ENCODE measurements around the gene RNF141. TPM values are rescaled to one million over a fixed set of nuclear protein-coding genes. Genes with fewer than 3 reads are reported as not detected.

The RNF141 gene
- total and polyA plus RNA-seq, 7 experiments from 2014 or later = 11.9 to 26.6 (median 17.3) TPM

GRCh38 chr11:10504490-10504889 lies 36.5 kb downstream of the RNF141 start:
- Mint-ChIP-seq H3K27me3 (no peaks in the 10 kb centered on the region), H3K9me3 (no peaks in the 10 kb centered on the region), H3K27ac (peak overlapping the region in 2 of 9 donors; percentile 2 to 9), H3K4me3 (no peak overlapping the region), H3K4me1 (peaks cover 0 to 4% (median 0%) of the 10 kb centered on the region in 7 donors), H3K36me3 (peaks cover 22 to 52% (median 27%) of the 10 kb centered on the region in 5 donors)
- ChIA-PET CTCF (interaction anchor here (1.0 kb wide), 1 partner anchor 11 kb away, joined by 3 read pairs; no protein-coding TSS in a partner anchor), POLR2A (no interaction called here)
- Histone ChIP-seq H3K36me3 (ENCODE audit: control insufficient read depth in 2 of 3, insufficient read depth in 3 of 3, low read length in 3 of 3) (peaks cover 4 to 64% (median 12%) of the 10 kb centered on the region in 3 experiments), H3K9me3 (ENCODE audit: control insufficient read depth in 2 of 3, low read length in 3 of 3) (no peaks in the 10 kb centered on the region), H3K4me3 (ENCODE audit: low read length) (no peak overlapping the region), H3K4me1 (ENCODE audit: control insufficient read depth in 2 of 2, insufficient read depth in 2 of 2, low read length in 2 of 2) (no peaks in the 10 kb centered on the region), H3K27me3 (ENCODE audit: control insufficient read depth in 2 of 2, insufficient read depth in 2 of 2, low read length in 2 of 2) (no peaks in the 10 kb centered on the region), H3K27ac (ENCODE audit: low read depth, low read length) (no peak overlapping the region)
- no peak for ATAC-seq
- DNase-seq = no peak
- intact Hi-C loops (cut with micrococcal nuclease) = no loop called here

- peak; percentile 45 for ATAC-seq
- intact Hi-C loops (cut with micrococcal nuclease) = no loop called here
- Mint-ChIP-seq H3K4me1 (peaks cover 0 to 4% (median 0%) of the 10 kb centered on the region in 7 donors), H3K36me3 (peaks cover 22 to 53% (median 27%) of the 10 kb centered on the region in 5 donors), H3K27me3 (no peaks in the 10 kb centered on the region), H3K4me3 (no peak overlapping the region), H3K9me3 (no peaks in the 10 kb centered on the region), H3K27ac (peak overlapping the region in 3 of 9 donors; percentile 2 to 51 (median 15))
- no peaks in the 10 kb centered on the region for H3K27me3 ChIP-seq (ENCODE audit: control insufficient read depth in 2 of 2, insufficient read depth in 2 of 2, low read length in 2 of 2)
- no peaks in the 10 kb centered on the region for H3K4me1 ChIP-seq (ENCODE audit: control insufficient read depth in 2 of 2, insufficient read depth in 2 of 2, low read length in 2 of 2)
- H3K36me3 ChIP-seq (ENCODE audit: control insufficient read depth in 2 of 3, insufficient read depth in 3 of 3, low read length in 3 of 3) = peaks cover 4 to 69% (median 12%) of the 10 kb centered on the region in 3 experiments
- ChIA-PET CTCF (interaction anchor here (0.6 to 1.0 kb wide), 2 partner anchors 11 to 84 kb away, joined by 3 read pairs; no protein-coding TSS in a partner anchor), POLR2A (interaction anchor here (0.7 kb wide), 1 partner anchor 65 kb away, joined by 5 read pairs; the partner anchor contains the start of gene LYVE1)
- H3K27ac ChIP-seq (ENCODE audit: low read depth, low read length) = no peak overlapping the region
- no peak for DNase-seq
- H3K4me3 ChIP-seq (ENCODE audit: low read length) = no peak overlapping the region
- no peaks in the 10 kb centered on the region for H3K9me3 ChIP-seq (ENCODE audit: control insufficient read depth in 2 of 3, low read length in 3 of 3)
These were observed 37.1 kb downstream of the RNF141 start for GRCh38 chr11:10503777-10504480.

DNA sequence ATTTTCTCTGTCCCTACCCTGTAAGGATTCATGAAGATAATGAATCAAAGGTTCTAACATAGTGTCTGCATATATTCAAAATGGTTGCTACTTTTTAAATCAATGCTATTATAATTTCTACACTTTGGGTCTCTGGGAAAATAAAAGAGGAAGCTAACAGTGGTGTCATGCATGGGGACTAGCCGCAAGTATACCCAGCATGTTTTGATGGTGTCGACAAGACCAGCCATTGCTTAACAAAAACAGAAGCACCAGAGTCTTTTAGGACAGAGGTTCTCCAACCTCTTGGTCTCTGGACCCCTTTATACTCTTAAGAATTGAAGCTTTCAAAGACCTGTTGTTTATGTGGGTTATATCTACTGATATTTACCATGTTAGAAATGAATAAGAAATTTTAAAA lies 37.8 kb downstream of the RNF141 start:
- CTCF ChIA-PET = interaction anchor here (0.6 kb wide), 1 partner anchor 85 kb away, joined by 3 read pairs; no protein-coding TSS in a partner anchor
- peaks cover 0 to 4% (median 0%) of the 10 kb centered on the region in 7 donors for H3K4me1 Mint-ChIP-seq
- intact Hi-C loops (cut with micrococcal nuclease) = no loop called here
- H3K27me3 Mint-ChIP-seq = no peaks in the 10 kb centered on the region
- Histone ChIP-seq H3K36me3 (ENCODE audit: control insufficient read depth in 2 of 3, insufficient read depth in 3 of 3, low read length in 3 of 3) (peaks cover 4 to 76% (median 12%) of the 10 kb centered on the region in 3 experiments), H3K9me3 (ENCODE audit: control insufficient read depth in 2 of 3, low read length in 3 of 3) (no peaks in the 10 kb centered on the region), H3K27ac (ENCODE audit: low read depth, low read length) (no peak overlapping the region), H3K27me3 (ENCODE audit: control insufficient read depth in 2 of 2, insufficient read depth in 2 of 2, low read length in 2 of 2) (no peaks in the 10 kb centered on the region), H3K4me1 (ENCODE audit: control insufficient read depth in 2 of 2, insufficient read depth in 2 of 2, low read length in 2 of 2) (no peaks in the 10 kb centered on the region), H3K4me3 (ENCODE audit: low read length) (no peak overlapping the region)
- no peaks in the 10 kb centered on the region for H3K9me3 Mint-ChIP-seq
- peaks cover 23 to 55% (median 27%) of the 10 kb centered on the region in 5 donors for H3K36me3 Mint-ChIP-seq
- no peak overlapping the region for H3K4me3 Mint-ChIP-seq
- DNase-seq = no peak
- ATAC-seq = peak; percentile 77
- POLR2A ChIA-PET = interaction anchor here (0.7 kb wide), 1 partner anchor 65 kb away, joined by 5 read pairs; the partner anchor contains the start of gene LYVE1
- peak overlapping the region in 6 of 9 donors; percentile 9 to 74 (median 36) for H3K27ac Mint-ChIP-seq

DNA sequence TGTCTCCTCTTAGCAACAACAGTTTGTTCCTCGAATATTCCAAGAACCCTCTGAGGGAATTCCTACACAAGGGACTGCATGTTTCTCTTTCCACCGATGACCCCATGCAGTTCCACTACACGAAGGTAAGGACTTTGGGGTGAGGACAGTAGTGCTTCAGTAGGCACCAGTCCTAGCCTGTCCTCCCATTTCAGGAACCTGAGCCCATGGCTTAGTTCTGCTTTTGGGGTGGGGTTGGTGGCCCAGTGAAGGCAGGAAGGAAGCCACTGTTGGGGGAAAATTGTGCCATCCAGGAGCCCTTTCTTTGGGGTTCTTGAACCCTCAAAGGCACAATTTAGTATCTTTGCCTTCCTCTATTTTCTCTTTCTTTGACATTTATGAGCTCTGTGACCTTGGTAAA lies 38.2 kb downstream of the RNF141 start:
- Histone ChIP-seq H3K36me3 (ENCODE audit: control insufficient read depth in 2 of 3, insufficient read depth in 3 of 3, low read length in 3 of 3) (peaks cover 4 to 81% (median 12%) of the 10 kb centered on the region in 3 experiments), H3K4me1 (ENCODE audit: control insufficient read depth in 2 of 2, insufficient read depth in 2 of 2, low read length in 2 of 2) (no peaks in the 10 kb centered on the region), H3K27ac (ENCODE audit: low read depth, low read length) (no peak overlapping the region), H3K4me3 (ENCODE audit: low read length) (no peak overlapping the region), H3K9me3 (ENCODE audit: control insufficient read depth in 2 of 3, low read length in 3 of 3) (no peaks in the 10 kb centered on the region), H3K27me3 (ENCODE audit: control insufficient read depth in 2 of 2, insufficient read depth in 2 of 2, low read length in 2 of 2) (no peaks in the 10 kb centered on the region)
- ChIA-PET CTCF (no interaction called here), POLR2A (no interaction called here)
- peaks cover 0 to 4% (median 0%) of the 10 kb centered on the region in 7 donors for H3K4me1 Mint-ChIP-seq
- peak overlapping the region in 8 of 9 donors; percentile 5 to 83 (median 58) for H3K27ac Mint-ChIP-seq
- H3K9me3 Mint-ChIP-seq = no peaks in the 10 kb centered on the region
- peaks cover 24 to 60% (median 28%) of the 10 kb centered on the region in 5 donors for H3K36me3 Mint-ChIP-seq
- no peaks in the 10 kb centered on the region for H3K27me3 Mint-ChIP-seq
- no peak for DNase-seq
- ATAC-seq = peak; percentile 62
- intact Hi-C loops (cut with micrococcal nuclease) = no loop called here
- H3K4me3 Mint-ChIP-seq = no peak overlapping the region

- Histone ChIP-seq H3K36me3 (ENCODE audit: control insufficient read depth in 2 of 3, insufficient read depth in 3 of 3, low read length in 3 of 3) (peaks cover 4 to 87% (median 12%) of the 10 kb centered on the region in 3 experiments), H3K27me3 (ENCODE audit: control insufficient read depth in 2 of 2, insufficient read depth in 2 of 2, low read length in 2 of 2) (no peaks in the 10 kb centered on the region), H3K9me3 (ENCODE audit: control insufficient read depth in 2 of 3, low read length in 3 of 3) (no peaks in the 10 kb centered on the region), H3K4me1 (ENCODE audit: control insufficient read depth in 2 of 2, insufficient read depth in 2 of 2, low read length in 2 of 2) (no peaks in the 10 kb centered on the region), H3K4me3 (ENCODE audit: low read length) (no peak overlapping the region), H3K27ac (ENCODE audit: low read depth, low read length) (no peak overlapping the region)
- DNase-seq (no peak), ATAC-seq (no peak)
- peak overlapping the region in 5 of 9 donors; percentile 5 to 83 (median 74) for H3K27ac Mint-ChIP-seq
- CTCF ChIA-PET = no interaction called here
- H3K36me3 Mint-ChIP-seq = peaks cover 23 to 63% (median 28%) of the 10 kb centered on the region in 5 donors
- no peaks in the 10 kb centered on the region for H3K9me3 Mint-ChIP-seq
- no peak overlapping the region for H3K4me3 Mint-ChIP-seq
- H3K4me1 Mint-ChIP-seq = peaks cover 0 to 4% (median 0%) of the 10 kb centered on the region in 7 donors
- POLR2A ChIA-PET = no interaction called here
- intact Hi-C loops (cut with micrococcal nuclease) = no loop called here
- H3K27me3 Mint-ChIP-seq = no peaks in the 10 kb centered on the region
These were observed 38.8 kb downstream of the RNF141 start for GRCh38 chr11:10502065-10502680.

GRCh38 chr11:10500757-10501684 lies 40.0 kb downstream of the RNF141 start:
- Histone ChIP-seq H3K36me3 (ENCODE audit: control insufficient read depth in 2 of 3, insufficient read depth in 3 of 3, low read length in 3 of 3) (peaks cover 4 to 90% (median 18%) of the 10 kb centered on the region in 3 experiments), H3K4me1 (ENCODE audit: control insufficient read depth in 2 of 2, insufficient read depth in 2 of 2, low read length in 2 of 2) (no peaks in the 10 kb centered on the region), H3K27ac (ENCODE audit: low read depth, low read length) (no peak overlapping the region), H3K9me3 (ENCODE audit: control insufficient read depth in 2 of 3, low read length in 3 of 3) (no peaks in the 10 kb centered on the region), H3K27me3 (ENCODE audit: control insufficient read depth in 2 of 2, insufficient read depth in 2 of 2, low read length in 2 of 2) (no peaks in the 10 kb centered on the region), H3K4me3 (ENCODE audit: low read length) (no peak overlapping the region)
- no peaks in the 10 kb centered on the region for H3K27me3 Mint-ChIP-seq
- H3K27ac Mint-ChIP-seq = peak overlapping the region in 1 of 9 donors; percentile 36
- ChIA-PET CTCF (interaction anchor here (0.6 kb wide), 1 partner anchor 230 kb away, joined by 4 read pairs; no protein-coding TSS in a partner anchor), POLR2A (no interaction called here)
- peaks cover 0 to 4% (median 0%) of the 10 kb centered on the region in 7 donors for H3K4me1 Mint-ChIP-seq
- ATAC-seq (no peak), DNase-seq (no peak)
- intact Hi-C loops (cut with micrococcal nuclease) = no loop called here
- no peak overlapping the region for H3K4me3 Mint-ChIP-seq
- H3K9me3 Mint-ChIP-seq = no peaks in the 10 kb centered on the region
- peaks cover 20 to 65% (median 34%) of the 10 kb centered on the region in 5 donors for H3K36me3 Mint-ChIP-seq
